SK-N-MC (cell line): Measurements from ENCODE around the gene L3MBTL4.

Experiments
- EZH2 ChIP-seq: fragments of 200-600 bp; sonication (generic); IDR thresholded peaks from one replicate; pipeline ENCODE4 v1.6.1; 2017; ENCODE audit warnings: antibody characterized with exemption
- POLR2AphosphoS5 ChIP-seq: IDR thresholded peaks from 2 replicates; pipeline ENCODE4 v1.6.1; 2012; ENCODE audit warnings: mild to moderate bottlenecking, low read depth, low read length, borderline replicate concordance

DNA sequence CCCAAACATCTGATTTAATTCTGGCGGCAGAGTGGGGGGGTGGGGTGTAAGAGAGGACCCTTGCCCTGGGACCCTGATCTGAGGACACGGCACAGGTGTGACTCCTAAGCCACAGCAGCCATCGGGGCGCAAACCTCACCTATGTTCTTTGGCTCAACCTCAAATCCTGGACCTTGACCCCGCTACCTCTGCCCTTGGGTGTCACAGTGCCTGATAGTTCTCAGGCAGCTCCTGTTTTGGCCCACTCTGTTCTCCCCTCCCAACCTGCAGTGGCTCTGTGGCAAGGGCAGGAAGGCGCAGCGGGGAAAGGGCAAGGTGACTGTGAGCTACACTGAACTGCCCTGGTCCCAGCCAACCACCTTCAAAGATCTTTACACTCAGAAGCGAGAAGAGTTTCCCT, 152.8 kb downstream of the L3MBTL4 start:
- TF ChIP-seq POLR2AphosphoS5 (no peak), EZH2 (no peak)
